Uterus (tissue), 2 donors: ENCODE data around the gene TLX3.

Experiments
- POLR2A ChIP-seq, 2 donors: fragments of 450-650 bp; IDR thresholded peaks; one replicate each; pipeline ENCODE4 v1.6.1; 2016; ENCODE audit warnings: antibody characterized with exemption in 2 of 2, mild to moderate bottlenecking in 1 of 2, moderate library complexity in 1 of 2
- TF ChIP-seq, protein P1 (sequence below), 4 experiments: fragments of 200-600 bp in 2 of 4; fragments of 450-650 bp in 2 of 4; sonication (generic) in 2 of 4; IDR thresholded peaks; one replicate each; pipeline ENCODE4 v1.5.1; 2016 to 2019; ENCODE audit warnings: antibody characterized with exemption in 4 of 4, mild to moderate bottlenecking in 2 of 4, moderate library complexity in 1 of 4

DNA sequence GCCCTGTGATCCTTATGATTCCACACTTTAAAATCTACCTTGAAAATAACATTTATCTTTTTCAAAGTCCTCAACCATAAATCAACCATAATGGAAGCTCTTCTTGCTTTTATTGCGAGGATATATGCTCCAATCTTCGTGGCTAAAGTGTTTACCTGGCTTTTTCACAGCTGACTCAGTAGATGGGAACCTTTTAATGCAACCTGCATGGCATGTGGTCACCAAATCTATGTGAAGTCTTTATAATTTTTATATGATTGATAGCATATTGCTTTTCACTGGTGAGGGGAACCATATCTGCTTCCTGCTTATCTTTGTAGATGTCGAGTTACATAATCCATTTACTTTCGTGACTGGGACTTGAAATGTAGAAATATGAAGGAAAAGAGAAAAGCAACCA, 47.1 kb upstream of the TLX3 start:
- TF ChIP-seq, protein P1, sequence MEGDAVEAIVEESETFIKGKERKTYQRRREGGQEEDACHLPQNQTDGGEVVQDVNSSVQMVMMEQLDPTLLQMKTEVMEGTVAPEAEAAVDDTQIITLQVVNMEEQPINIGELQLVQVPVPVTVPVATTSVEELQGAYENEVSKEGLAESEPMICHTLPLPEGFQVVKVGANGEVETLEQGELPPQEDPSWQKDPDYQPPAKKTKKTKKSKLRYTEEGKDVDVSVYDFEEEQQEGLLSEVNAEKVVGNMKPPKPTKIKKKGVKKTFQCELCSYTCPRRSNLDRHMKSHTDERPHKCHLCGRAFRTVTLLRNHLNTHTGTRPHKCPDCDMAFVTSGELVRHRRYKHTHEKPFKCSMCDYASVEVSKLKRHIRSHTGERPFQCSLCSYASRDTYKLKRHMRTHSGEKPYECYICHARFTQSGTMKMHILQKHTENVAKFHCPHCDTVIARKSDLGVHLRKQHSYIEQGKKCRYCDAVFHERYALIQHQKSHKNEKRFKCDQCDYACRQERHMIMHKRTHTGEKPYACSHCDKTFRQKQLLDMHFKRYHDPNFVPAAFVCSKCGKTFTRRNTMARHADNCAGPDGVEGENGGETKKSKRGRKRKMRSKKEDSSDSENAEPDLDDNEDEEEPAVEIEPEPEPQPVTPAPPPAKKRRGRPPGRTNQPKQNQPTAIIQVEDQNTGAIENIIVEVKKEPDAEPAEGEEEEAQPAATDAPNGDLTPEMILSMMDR (IDR thresholded peaks at IDR 0.05) = no peak
- TF ChIP-seq POLR2A (IDR thresholded peaks at IDR 0.05) = no peak
